Panc1 (cell line): ENCODE results near the gene TREX2. TPM values are rescaled to one million over a fixed set of nuclear protein-coding genes. Genes with fewer than 3 reads are reported as not detected.

Source experiments
- ATAC-seq: fragments of 200-7000 bp; cut with Tn5 transposase; 2 replicates; pipeline ENCODE4 v1.9.1; 2020; ENCODE audit warnings: mild to moderate bottlenecking, moderate library complexity
- BruUV-seq: library from RNA; stranded (reverse); fragments of 400-500 nt; replicated peaks from 2 replicates; lab custom pipeline; 2021; lab: Mats Ljungman, UMichigan
- CTCF ChIA-PET: fragments of 300-600 bp; sonication (Branson Sonifier 250); formaldehyde crosslinking; loops from one replicate; lab custom pipeline; 2022; ENCODE audit warnings: antibody characterized with exemption; lab: Charles Lee
- POLR2A ChIA-PET: fragments of 300-600 bp; sonication (Branson Sonifier 250); formaldehyde crosslinking; loops from one replicate; lab custom pipeline; 2022; ENCODE audit warnings: antibody characterized with exemption; lab: Charles Lee
- DNase-seq: peaks from one replicate; pipeline ENCODE4 v3.0.0-alpha.2; 2010; ENCODE audit warnings: low read depth, low spot score
- H3K27ac ChIP-seq: 2 replicates; pipeline ENCODE4 v1.5.1; 2011; ENCODE audit warnings: mild to moderate bottlenecking, low read length, inconsistent platforms
- H3K27me3 ChIP-seq: fragments of 200-500 bp; sonication (Bioruptor generic); 2 replicates; pipeline ENCODE4 v1.6.0; 2014; ENCODE audit warnings: low read length, inconsistent platforms; ENCODE audit not compliant: control insufficient read depth, insufficient read depth
- H3K36me3 ChIP-seq: fragments of 200-500 bp; sonication (Bioruptor generic); 2 replicates; pipeline ENCODE4 v1.5.1; 2014; ENCODE audit warnings: inconsistent platforms, mild to moderate bottlenecking, low read length, moderate library complexity; ENCODE audit not compliant: control insufficient read depth, insufficient read depth
- H3K4me1 ChIP-seq: 2 replicates; pipeline ENCODE4 v1.5.1; 2011; ENCODE audit warnings: inconsistent platforms, mild to moderate bottlenecking, low read length, moderate library complexity; ENCODE audit not compliant: control insufficient read depth, insufficient read depth
- H3K4me3 ChIP-seq, 2 experiments: 2 replicates each; pipeline ENCODE4 v1.5.1; 2011 to 2012; ENCODE audit warnings: low read depth in 2 of 2, low read length in 2 of 2, mild to moderate bottlenecking in 2 of 2, inconsistent platforms in 1 of 2, moderate library complexity in 1 of 2
- H3K9me3 ChIP-seq: fragments of 200-500 bp; sonication (Bioruptor generic); 2 replicates; pipeline ENCODE4 v1.5.1; 2014; ENCODE audit warnings: low read depth, mild to moderate bottlenecking, inconsistent platforms, low read length, moderate library complexity; ENCODE audit not compliant: control insufficient read depth, insufficient read depth
- POLR2AphosphoS5 ChIP-seq: IDR thresholded peaks from 2 replicates; pipeline ENCODE4 v1.6.1; 2012; ENCODE audit warnings: mild to moderate bottlenecking, low read depth, low read length, moderate library complexity
- SIN3A ChIP-seq: IDR thresholded peaks from 2 replicates; pipeline ENCODE4 v1.6.1; 2012; ENCODE audit warnings: low read depth, mild to moderate bottlenecking, low read length, moderate library complexity, borderline replicate concordance; ENCODE audit not compliant: insufficient read depth
- TCF7L2 ChIP-seq: IDR thresholded peaks from 2 replicates; pipeline ENCODE4 v1.6.1; 2011; ENCODE audit warnings: mild to moderate bottlenecking, low read depth, low read length, inconsistent platforms
- in situ Hi-C: cut with HindIII; loops from 2 replicates; pipeline ENCODE4 v1.10.0; 2016; ENCODE audit warnings: low sequenced_read_pairs, low pct_unique_long_range_greater_than_20kb
- intact Hi-C: fragments of 100-400 bp; cut with micrococcal nuclease; formaldehyde crosslinking; loops from one replicate; pipeline ENCODE4 v1.10.0; 2022; ENCODE audit not compliant: unreplicated experiment
- total RNA-seq: library from RNA; stranded (reverse); gene quantifications from one replicate; pipeline ENCODE4 v1.2.1, GENCODE V29; 2021; ENCODE audit not compliant: unreplicated experiment
- TF ChIP-seq, protein P1 (sequence below), 2 experiments: IDR thresholded peaks; 2 replicates each; pipeline ENCODE4 v1.6.1; 2011 to 2012; ENCODE audit warnings: low read depth in 2 of 2, control low read depth in 1 of 2, low read length in 1 of 2, mild to moderate bottlenecking in 1 of 2, moderate library complexity in 1 of 2; ENCODE audit not compliant: insufficient read depth in 1 of 2
- TF ChIP-seq, protein P2 (sequence below): fragments of 450-650 bp; IDR thresholded peaks from 2 replicates; pipeline ENCODE4 v1.5.1; 2017; ENCODE audit warnings: mild to moderate bottlenecking

The TREX2 gene
- total RNA-seq, 1 experiment from 2014 or later = 2.4 TPM

- H3K4me1 ChIP-seq = no peaks in the 10 kb centered on the region
- ChIA-PET CTCF (no interaction called here), POLR2A (no interaction called here)
- no peaks in the 10 kb centered on the region for H3K9me3 ChIP-seq
- ATAC-seq = no peak
- H3K4me3 ChIP-seq = no peak overlapping the region
- intact Hi-C loops = loop anchor here (10.0 kb wide), 1 partner anchor 398 kb away; no protein-coding TSS in a partner anchor
- no peaks in the 10 kb centered on the region for H3K27me3 ChIP-seq
- TF ChIP-seq, protein P1, sequence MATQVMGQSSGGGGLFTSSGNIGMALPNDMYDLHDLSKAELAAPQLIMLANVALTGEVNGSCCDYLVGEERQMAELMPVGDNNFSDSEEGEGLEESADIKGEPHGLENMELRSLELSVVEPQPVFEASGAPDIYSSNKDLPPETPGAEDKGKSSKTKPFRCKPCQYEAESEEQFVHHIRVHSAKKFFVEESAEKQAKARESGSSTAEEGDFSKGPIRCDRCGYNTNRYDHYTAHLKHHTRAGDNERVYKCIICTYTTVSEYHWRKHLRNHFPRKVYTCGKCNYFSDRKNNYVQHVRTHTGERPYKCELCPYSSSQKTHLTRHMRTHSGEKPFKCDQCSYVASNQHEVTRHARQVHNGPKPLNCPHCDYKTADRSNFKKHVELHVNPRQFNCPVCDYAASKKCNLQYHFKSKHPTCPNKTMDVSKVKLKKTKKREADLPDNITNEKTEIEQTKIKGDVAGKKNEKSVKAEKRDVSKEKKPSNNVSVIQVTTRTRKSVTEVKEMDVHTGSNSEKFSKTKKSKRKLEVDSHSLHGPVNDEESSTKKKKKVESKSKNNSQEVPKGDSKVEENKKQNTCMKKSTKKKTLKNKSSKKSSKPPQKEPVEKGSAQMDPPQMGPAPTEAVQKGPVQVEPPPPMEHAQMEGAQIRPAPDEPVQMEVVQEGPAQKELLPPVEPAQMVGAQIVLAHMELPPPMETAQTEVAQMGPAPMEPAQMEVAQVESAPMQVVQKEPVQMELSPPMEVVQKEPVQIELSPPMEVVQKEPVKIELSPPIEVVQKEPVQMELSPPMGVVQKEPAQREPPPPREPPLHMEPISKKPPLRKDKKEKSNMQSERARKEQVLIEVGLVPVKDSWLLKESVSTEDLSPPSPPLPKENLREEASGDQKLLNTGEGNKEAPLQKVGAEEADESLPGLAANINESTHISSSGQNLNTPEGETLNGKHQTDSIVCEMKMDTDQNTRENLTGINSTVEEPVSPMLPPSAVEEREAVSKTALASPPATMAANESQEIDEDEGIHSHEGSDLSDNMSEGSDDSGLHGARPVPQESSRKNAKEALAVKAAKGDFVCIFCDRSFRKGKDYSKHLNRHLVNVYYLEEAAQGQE (IDR thresholded peaks at IDR 0.05; ENCODE audit: insufficient read depth in 1 of 2, low read depth in 2 of 2, low read length in 1 of 2) = no peak
- TF ChIP-seq TCF7L2 (no peak), SIN3A (no peak), POLR2AphosphoS5 (no peak)
- TF ChIP-seq, protein P2, sequence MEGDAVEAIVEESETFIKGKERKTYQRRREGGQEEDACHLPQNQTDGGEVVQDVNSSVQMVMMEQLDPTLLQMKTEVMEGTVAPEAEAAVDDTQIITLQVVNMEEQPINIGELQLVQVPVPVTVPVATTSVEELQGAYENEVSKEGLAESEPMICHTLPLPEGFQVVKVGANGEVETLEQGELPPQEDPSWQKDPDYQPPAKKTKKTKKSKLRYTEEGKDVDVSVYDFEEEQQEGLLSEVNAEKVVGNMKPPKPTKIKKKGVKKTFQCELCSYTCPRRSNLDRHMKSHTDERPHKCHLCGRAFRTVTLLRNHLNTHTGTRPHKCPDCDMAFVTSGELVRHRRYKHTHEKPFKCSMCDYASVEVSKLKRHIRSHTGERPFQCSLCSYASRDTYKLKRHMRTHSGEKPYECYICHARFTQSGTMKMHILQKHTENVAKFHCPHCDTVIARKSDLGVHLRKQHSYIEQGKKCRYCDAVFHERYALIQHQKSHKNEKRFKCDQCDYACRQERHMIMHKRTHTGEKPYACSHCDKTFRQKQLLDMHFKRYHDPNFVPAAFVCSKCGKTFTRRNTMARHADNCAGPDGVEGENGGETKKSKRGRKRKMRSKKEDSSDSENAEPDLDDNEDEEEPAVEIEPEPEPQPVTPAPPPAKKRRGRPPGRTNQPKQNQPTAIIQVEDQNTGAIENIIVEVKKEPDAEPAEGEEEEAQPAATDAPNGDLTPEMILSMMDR = no peak
- DNase-seq = no peak
- no peak overlapping the region for H3K27ac ChIP-seq
- in situ Hi-C loops = no loop called here
- BruUV-seq = no TSS peak
- H3K36me3 ChIP-seq = no peaks in the 10 kb centered on the region
Measured at GRCh38 chrX:153433161-153433680, 12.6 kb downstream of the TREX2 start.

DNA sequence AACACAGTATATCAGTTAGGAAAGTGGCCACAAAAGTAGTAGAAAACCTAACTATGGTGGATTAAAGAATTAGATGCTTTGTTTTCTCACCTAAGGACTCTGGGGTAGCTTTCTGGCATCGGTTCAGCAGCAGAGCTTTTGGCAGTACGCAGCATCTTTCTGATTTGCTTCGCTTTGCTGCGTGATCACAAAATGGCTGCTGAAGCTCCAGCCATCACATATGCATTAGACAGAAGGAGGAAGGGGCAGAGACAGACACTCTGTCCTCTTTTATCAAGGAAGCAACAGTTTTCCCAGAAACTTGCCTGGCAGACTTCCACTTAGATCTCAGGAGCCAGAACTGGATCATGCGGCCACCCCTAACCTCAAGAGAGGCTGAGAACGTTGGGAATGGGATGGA lies 15.1 kb downstream of the TREX2 start:
- Histone ChIP-seq H3K27me3 (no peaks in the 10 kb centered on the region), H3K4me3 (no peak overlapping the region), H3K9me3 (no peaks in the 10 kb centered on the region), H3K4me1 (no peaks in the 10 kb centered on the region), H3K27ac (no peak overlapping the region), H3K36me3 (no peaks in the 10 kb centered on the region)
- POLR2A ChIA-PET = no interaction called here
- intact Hi-C loops = loop anchor here (10.0 kb wide), 1 partner anchor 396 kb away; no protein-coding TSS in a partner anchor
- CTCF ChIA-PET = no interaction called here
- no peak for TF ChIP-seq POLR2AphosphoS5
- TF ChIP-seq SIN3A = no peak
- TF ChIP-seq TCF7L2 = no peak
- TF ChIP-seq, protein P2 = no peak
- DNase-seq (no peak), ATAC-seq (no peak)
- BruUV-seq = no TSS peak
- in situ Hi-C loops = no loop called here
